Gastroesophageal sphincter (tissue), 3 donors: Measurements from ENCODE around the gene TTC9C.

Source experiments
- CTCF ChIP-seq, 4 experiments: fragments of 200-600 bp in 2 of 4; fragments of 450-650 bp in 2 of 4; sonication (generic) in 1 of 4; IDR thresholded peaks; one replicate each; pipeline ENCODE4 v1.5.1; 2017 to 2019; ENCODE audit warnings: antibody characterized with exemption in 4 of 4, mild to moderate bottlenecking in 2 of 4, moderate library complexity in 2 of 4
- POLR2A ChIP-seq, 2 donors: fragments of 450-650 bp; IDR thresholded peaks; one replicate each; pipeline ENCODE4 v1.6.1; 2017; ENCODE audit warnings: antibody characterized with exemption in 2 of 2, mild to moderate bottlenecking in 2 of 2, moderate library complexity in 1 of 2
- POLR2AphosphoS5 ChIP-seq: sonication (generic); formaldehyde crosslinking; IDR thresholded peaks from one replicate; pipeline ENCODE4 v1.6.1; 2017; ENCODE audit warnings: antibody characterized with exemption

- TF ChIP-seq CTCF (IDR thresholded peaks at IDR 0.05) (no peak), POLR2AphosphoS5 (no peak), POLR2A (IDR thresholded peaks at IDR 0.05) (no peak)
These were observed 24.0 kb downstream of the TTC9C start for GRCh38 chr11:62752177-62752785.
